ENCODE data around the gene RNASEL. TPM values are rescaled to one million over a fixed set of nuclear protein-coding genes. Genes with fewer than 3 reads are reported as not detected.

RNASEL gene
- total and polyA plus RNA-seq, 2 donors (not counting 3 experiments of a cell fraction or from before 2014, with no cell fraction given): 0.59 to 1.9 TPM

GRCh38 chr1:182601913-182602312, 12.9 kb upstream of the RNASEL start:
- H3K4me1 ChIP-seq (ENCODE audit: control insufficient read depth, extremely low read depth, insufficient read depth, low read length): no peaks in the 10 kb centered on the region
- H3K27me3 ChIP-seq (ENCODE audit: control insufficient read depth in 2 of 2, insufficient read depth in 2 of 2, low read length in 2 of 2): peaks cover 20 to 29% of the 10 kb centered on the region in 2 experiments
- H3K4me3 ChIP-seq (replicated peaks in 1 of 3; ENCODE audit: insufficient read depth in 1 of 3, low read depth in 1 of 3, low read length in 3 of 3): no peak overlapping the region
- FAIRE-seq (no peak), DNase-seq (ENCODE audit: low read depth, low spot score) (no peak)
- ChIA-PET POLR2A (no interaction called here), CTCF (interaction anchor here (0.6 to 18.9 kb wide), 18 partner anchors 9 to 211 kb away, joined by 3 to 891 read pairs (median 6); partner anchors contain the start of genes NPL and RNASEL)
- TF ChIP-seq POLR2A (IDR thresholded peaks at IDR 0.05; ENCODE audit: low read depth, low read length): no peak
- no peak for TF ChIP-seq JUN (IDR thresholded peaks at IDR 0.05; ENCODE audit: borderline replicate concordance, insufficient read depth, insufficient read length, low read depth)
- TF ChIP-seq EZH2 (IDR thresholded peaks at IDR 0.05; ENCODE audit: borderline replicate concordance, low read depth, low read length, severe bottlenecking): no peak
- TF ChIP-seq CTCF (IDR thresholded peaks at IDR 0.05; ENCODE audit: extremely low read depth in 1 of 2, insufficient read depth in 1 of 2, low read depth in 1 of 2, low read length in 2 of 2): no peak
- no peak for TF ChIP-seq GATA2 (IDR thresholded peaks at IDR 0.05; ENCODE audit: insufficient read depth, insufficient read length, low read depth, low read length)
- no peak for TF ChIP-seq FOS (IDR thresholded peaks at IDR 0.05; ENCODE audit: borderline replicate concordance, insufficient read depth, low read length)
- TF ChIP-seq MYC (IDR thresholded peaks at IDR 0.05; ENCODE audit: low read depth, low read length): no peak
- TF ChIP-seq POLR2AphosphoS5 (IDR thresholded peaks at IDR 0.05; ENCODE audit: insufficient read depth, low read depth, low read length): no peak
- TF ChIP-seq MAX (IDR thresholded peaks at IDR 0.05; ENCODE audit: insufficient read depth, insufficient read length): no peak
- H3K9ac ChIP-seq (replicated peaks; ENCODE audit: extremely low read depth, insufficient read depth, low read length): no peak overlapping the region
- no peaks in the 10 kb centered on the region for H3K9me3 ChIP-seq (replicated peaks; ENCODE audit: control insufficient read depth, insufficient read depth, low read length)
- H3K79me2 ChIP-seq (ENCODE audit: control insufficient read depth, insufficient read depth, low read length): no peaks in the 10 kb centered on the region
- dilution Hi-C loops (cut with MboI; ENCODE audit: extremely low pct_ligation_motif_present, low sequenced_read_pairs) (no loop called here), intact Hi-C loops (cut with micrococcal nuclease) (loop anchor here (1.0 to 5.0 kb wide), 3 partner anchors 182 to 237 kb away; partner anchors contain the start of genes DHX9 and GLUL)
- H3K4me2 ChIP-seq (ENCODE audit: insufficient read depth, low read length): no peak overlapping the region
- no TSS peak for BruUV-seq (replicated peaks)
- H2AFZ ChIP-seq (ENCODE audit: low read depth, low read length): no peak overlapping the region
- no peak overlapping the region for H3K27ac ChIP-seq (ENCODE audit: insufficient read depth, low read depth, low read length)
- no peaks in the 10 kb centered on the region for H3K9me1 ChIP-seq (replicated peaks; ENCODE audit: control insufficient read depth, extremely low read depth, insufficient read depth, low read length)
- H4K20me1 ChIP-seq (replicated peaks; ENCODE audit: control insufficient read depth, extremely low read depth, insufficient read depth, low read length): no peaks in the 10 kb centered on the region
- no peaks in the 10 kb centered on the region for H3K36me3 ChIP-seq (ENCODE audit: control insufficient read depth in 2 of 2, extremely low read depth in 1 of 2, insufficient read depth in 2 of 2, low read length in 2 of 2)
